GM18517 (cell line): ENCODE measurements around the gene PDGFRA.
A peak's percentile ranks its signal among the peaks of the same experiment; 100 is the strongest.
"Not testable (repeated sequence)": the region's sequence is repeated elsewhere in the genome, so short reads cannot be mapped to it uniquely, and the experiment has no call there.

ENCODE experiments used
- ATAC-seq: cut with Tn5 transposase; IDR thresholded peaks from one replicate; pipeline ENCODE4 v1.9.1; 2021; ENCODE audit warnings: mild to moderate bottlenecking, moderate library complexity; ENCODE audit not compliant: unreplicated experiment

The PDGFRA gene

GRCh38 chr4:54317690-54318089 lies 88.6 kb downstream of the PDGFRA start:
- ATAC-seq = no peak

GRCh38 chr4:54318904-54319303 lies 89.8 kb downstream of the PDGFRA start:
- ATAC-seq = no peak

- ATAC-seq = no peak
Measured at GRCh38 chr4:54320826-54321685, 92.0 kb downstream of the PDGFRA start.

- peak; percentile 73 for ATAC-seq
Measured at GRCh38 chr4:54322818-54323417, 93.8 kb downstream of the PDGFRA start.

DNA sequence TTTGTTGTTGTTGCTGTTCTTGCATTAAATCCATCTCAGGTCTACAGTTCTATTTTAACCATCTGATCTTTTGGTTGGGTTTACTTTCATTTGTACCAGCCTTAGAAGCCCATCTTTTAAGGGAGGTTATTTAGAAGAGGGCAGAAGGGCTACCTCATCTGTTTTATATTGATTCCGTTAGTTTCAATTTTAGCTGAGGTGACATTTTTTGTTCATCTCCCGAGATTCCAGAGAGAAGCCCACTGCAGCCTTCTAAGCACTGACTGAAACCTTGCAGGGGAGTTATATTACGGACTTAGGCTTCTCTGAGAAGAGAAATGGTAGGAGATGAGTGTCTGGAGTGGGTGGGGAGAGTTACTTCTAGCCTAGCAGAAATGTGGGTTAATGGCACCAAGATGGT lies 101.8 kb downstream of the PDGFRA start:
- ATAC-seq = no peak

GRCh38 chr4:54332542-54332941 lies 103.4 kb downstream of the PDGFRA start:
- ATAC-seq = no peak

DNA sequence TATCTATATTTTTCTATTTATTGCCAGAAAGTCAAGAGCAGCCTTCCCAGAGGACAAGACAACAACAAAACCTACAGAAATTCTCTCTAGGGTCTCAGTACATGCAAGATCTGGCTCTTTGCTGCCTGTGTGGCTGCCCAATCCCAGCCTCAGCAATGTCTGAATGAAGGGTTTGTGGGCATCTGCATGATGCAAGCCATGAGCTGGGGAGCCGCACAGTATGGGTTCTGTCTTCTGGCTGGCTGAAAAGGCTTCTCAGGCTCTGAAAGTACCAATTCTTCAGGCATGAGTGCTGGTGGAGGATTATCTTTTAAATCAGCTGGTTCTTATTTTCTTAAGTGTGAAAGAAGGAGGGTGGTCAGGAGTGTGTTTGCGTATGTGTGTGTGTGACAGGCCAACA lies 104.6 kb downstream of the PDGFRA start:
- no peak for ATAC-seq

- ATAC-seq = not testable (repeated sequence)
Measured at GRCh38 chr4:54334769-54335168, 105.7 kb downstream of the PDGFRA start.

DNA sequence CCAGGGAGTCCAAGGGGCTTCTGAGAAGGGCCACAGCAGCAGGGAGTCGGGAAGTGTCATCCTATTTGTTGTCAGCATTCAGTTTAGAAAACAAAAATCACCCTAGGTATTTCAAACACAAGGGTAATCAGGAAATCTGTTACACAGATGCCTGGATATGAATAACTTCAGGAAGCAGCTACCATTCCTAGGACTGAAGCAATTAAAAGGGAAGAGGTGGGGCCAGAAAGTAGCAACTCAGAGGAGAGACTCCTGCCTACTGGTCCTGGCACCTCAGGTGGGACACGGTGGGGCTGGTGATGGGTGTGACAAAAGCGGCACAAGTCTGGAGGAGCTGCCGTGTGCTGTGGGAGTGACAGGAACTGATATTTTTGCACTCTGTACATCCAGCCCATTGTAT lies 107.9 kb downstream of the PDGFRA start:
- no peak for ATAC-seq

- not testable (repeated sequence) for ATAC-seq
Measured at GRCh38 chr4:54342067-54342466, 113.0 kb downstream of the PDGFRA start.
